NCI-H1694 treated with DMSO at 0.1 percent for 48 hours (cell line): ENCODE measurements around the gene ZBTB8OS.

Experiments used
- DNase-seq: peaks from one replicate; lab custom pipeline; 2025; lab: John Stamatoyannopoulos, UW

Gene ZBTB8OS

GRCh38 chr1:32611859-32612188 is 38.5 kb downstream of the ZBTB8OS start:
- DNase-seq = no peak

DNA sequence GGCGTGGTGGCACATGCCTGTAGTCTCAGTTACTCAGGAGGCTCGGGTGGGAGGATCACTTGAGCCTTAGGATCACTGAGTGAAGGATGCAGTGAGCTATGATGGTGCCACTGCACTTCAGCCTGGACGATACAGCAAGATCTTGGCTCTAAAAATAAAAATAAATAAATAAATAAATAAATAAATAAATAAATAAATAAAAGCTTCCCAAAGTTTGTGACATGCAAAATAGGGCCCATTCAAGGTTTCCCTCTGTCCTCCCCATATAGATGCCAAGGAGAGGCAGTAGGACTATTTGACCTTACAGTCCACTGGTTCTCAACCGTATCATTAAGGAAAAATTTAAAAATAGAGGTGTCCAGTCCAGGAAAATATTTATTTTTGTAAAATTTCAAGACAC is 41.2 kb downstream of the ZBTB8OS start:
- DNase-seq = no peak

- no peak for DNase-seq
Measured at GRCh38 chr1:32606565-32607371, 43.6 kb downstream of the ZBTB8OS start.

GRCh38 chr1:32605711-32606424 is 44.5 kb downstream of the ZBTB8OS start:
- no peak for DNase-seq

DNA sequence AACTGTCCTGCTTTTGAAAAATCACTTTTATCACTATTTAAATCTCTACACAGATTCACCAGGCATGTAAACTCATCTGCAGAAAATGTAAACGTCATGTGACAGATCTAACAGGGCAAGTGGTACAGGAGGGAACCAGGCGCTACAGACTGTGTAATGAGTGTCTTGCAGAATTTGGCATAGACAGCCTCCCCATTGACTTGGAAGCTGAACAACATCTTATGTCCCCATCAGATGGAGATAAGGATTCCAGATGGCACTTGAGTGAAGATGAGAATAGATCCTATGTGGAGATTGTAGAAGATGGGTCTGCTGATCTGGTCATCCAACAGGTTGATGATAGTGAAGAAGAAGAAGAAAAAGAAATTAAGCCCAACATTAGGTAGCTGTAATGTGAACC is 50.3 kb downstream of the ZBTB8OS start:
- DNase-seq = no peak

- DNase-seq = no peak
Measured at GRCh38 chr1:32592943-32593342, 57.4 kb downstream of the ZBTB8OS start.

DNA sequence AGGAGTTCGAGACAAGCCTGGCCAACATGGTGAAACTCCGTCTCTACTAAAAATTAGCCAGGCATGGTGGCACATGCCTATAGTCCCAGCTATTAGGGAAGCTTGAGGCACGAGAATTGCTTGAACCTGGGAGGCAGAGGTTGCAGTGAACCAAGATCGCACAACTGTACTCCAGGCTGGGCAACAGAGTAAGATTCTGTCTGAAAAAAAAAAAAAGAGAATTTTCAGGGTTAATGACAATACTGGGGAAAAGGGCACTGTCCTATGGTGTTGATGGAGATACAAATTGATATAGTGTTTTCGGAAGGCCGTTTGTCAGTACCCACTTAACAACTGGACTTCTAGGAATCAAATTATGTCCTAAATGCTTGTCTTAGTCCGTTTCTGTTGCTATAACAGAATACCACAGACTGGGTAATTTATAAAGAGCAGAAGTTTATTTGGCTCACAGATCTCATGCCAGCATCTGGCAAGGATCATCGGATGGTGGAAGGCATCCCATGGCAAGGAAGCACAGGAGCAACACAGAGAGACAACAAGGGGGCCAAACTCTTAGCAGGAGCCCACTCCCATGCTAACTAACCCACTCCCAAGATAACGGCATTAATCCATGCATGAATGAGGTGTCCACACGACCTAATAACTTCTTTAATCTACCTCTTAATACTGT is 69.9 kb downstream of the ZBTB8OS start:
- no peak for DNase-seq
